ENCODE measurements around the gene ASGR2.

The ASGR2 gene

DNA sequence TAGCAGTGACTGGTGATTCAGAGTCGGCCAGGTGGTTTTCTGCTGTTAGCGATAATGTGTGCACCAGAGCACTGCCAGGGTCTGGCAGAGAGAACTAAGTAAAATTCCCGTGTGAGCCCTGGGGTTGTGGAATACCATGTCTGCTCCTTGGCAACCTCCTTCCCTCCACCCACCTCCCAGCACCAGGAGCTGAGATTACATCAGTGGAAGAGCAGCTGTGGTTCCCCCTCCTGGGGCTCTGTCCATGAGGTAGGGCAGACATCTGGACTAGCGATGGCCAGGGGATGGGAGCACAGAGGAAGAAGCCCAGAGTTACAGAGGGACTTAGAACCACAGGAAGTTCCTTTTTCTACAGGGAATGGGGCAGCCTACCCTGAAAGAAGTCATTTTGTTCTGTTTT, 50.4 kb downstream of the ASGR2 start:
- H3K36me3 ChIP-seq (ENCODE audit: control insufficient read depth, insufficient read depth, low read length): no peaks in the 10 kb centered on the region
- H3K27me3 ChIP-seq (ENCODE audit: control insufficient read depth, insufficient read depth, low read length): no peaks in the 10 kb centered on the region
- no peaks in the 10 kb centered on the region for H3K4me1 ChIP-seq (ENCODE audit: control insufficient read depth, insufficient read depth, low read length)
- H3K4me3 ChIP-seq (ENCODE audit: low read length): no peak overlapping the region
- H3K9me3 ChIP-seq (ENCODE audit: control insufficient read depth, insufficient read depth, low read length): no peaks in the 10 kb centered on the region
- WGBS (ENCODE audit: insufficient coverage, insufficient read length): no CpG with 5 or more reads among the region's 4 CpGs
- H3K27ac ChIP-seq (ENCODE audit: low read length): no peak overlapping the region
- DNase-seq (ENCODE audit: low read depth, low spot score): no peak

- no peak for DNase-seq (ENCODE audit: low read depth, low spot score)
- Histone ChIP-seq H3K4me1 (ENCODE audit: control insufficient read depth, insufficient read depth, low read length) (no peaks in the 10 kb centered on the region), H3K36me3 (ENCODE audit: control insufficient read depth, insufficient read depth, low read length) (no peaks in the 10 kb centered on the region), H3K27me3 (ENCODE audit: control insufficient read depth, insufficient read depth, low read length) (no peaks in the 10 kb centered on the region), H3K27ac (ENCODE audit: low read length) (no peak overlapping the region), H3K9me3 (ENCODE audit: control insufficient read depth, insufficient read depth, low read length) (no peaks in the 10 kb centered on the region), H3K4me3 (ENCODE audit: low read length) (no peak overlapping the region)
- no CpG with 5 or more reads among the region's 6 CpGs for WGBS (ENCODE audit: insufficient coverage, insufficient read length)
Observed at GRCh38 chr17:7063518-7064094, 51.0 kb downstream of the ASGR2 start.

DNA sequence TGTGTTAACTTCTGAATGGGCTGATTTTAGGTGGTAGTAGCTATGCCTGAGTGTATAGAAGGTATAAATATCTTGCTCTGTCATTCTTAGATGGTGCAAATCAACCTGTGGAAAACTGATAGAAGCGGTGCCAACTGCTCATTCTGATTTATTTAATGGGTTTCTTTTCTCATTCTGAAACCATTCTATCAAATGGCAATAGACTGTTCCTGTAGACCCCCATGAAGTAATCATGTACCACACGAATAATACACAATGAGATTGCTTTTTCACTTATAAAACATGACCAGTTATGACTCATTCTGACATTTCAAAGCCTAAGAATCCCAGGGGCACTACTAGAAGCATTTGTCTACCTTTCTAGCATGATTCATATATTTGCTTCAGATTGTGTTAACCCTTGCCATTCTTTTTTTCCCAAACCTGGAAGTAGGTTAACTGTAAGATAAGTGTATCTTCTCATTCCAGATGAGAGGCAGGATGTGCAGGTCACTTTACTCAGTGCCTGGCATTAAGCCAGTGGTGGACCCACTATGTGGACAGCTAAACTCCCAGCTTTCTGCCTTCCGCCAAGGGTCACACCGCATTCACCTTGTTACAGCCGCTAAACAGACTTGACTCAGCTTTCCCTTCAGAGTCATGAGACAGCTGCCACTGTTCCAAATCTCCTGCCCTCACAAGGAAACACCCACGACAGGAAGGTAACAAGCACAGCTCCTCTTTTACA, 54.3 kb downstream of the ASGR2 start:
- no peaks in the 10 kb centered on the region for H3K27me3 ChIP-seq (ENCODE audit: control insufficient read depth, insufficient read depth, low read length)
- no peak overlapping the region for H3K4me3 ChIP-seq (ENCODE audit: low read length)
- no peak overlapping the region for H3K27ac ChIP-seq (ENCODE audit: low read length)
- no peaks in the 10 kb centered on the region for H3K9me3 ChIP-seq (ENCODE audit: control insufficient read depth, insufficient read depth, low read length)
- no CpG with 5 or more reads among the region's 6 CpGs for WGBS (ENCODE audit: insufficient coverage, insufficient read length)
- no peaks in the 10 kb centered on the region for H3K36me3 ChIP-seq (ENCODE audit: control insufficient read depth, insufficient read depth, low read length)
- no peak for DNase-seq (ENCODE audit: low read depth, low spot score)
- H3K4me1 ChIP-seq (ENCODE audit: control insufficient read depth, insufficient read depth, low read length): no peaks in the 10 kb centered on the region

- no peak for DNase-seq (ENCODE audit: low read depth, low spot score)
- H3K36me3 ChIP-seq (ENCODE audit: control insufficient read depth, insufficient read depth, low read length): no peaks in the 10 kb centered on the region
- no CpG with 5 or more reads among the region's 7 CpGs for whole genome bisulfite sequencing (ENCODE audit: insufficient coverage, insufficient read length)
- H3K4me3 ChIP-seq (ENCODE audit: low read length): no peak overlapping the region
- no peaks in the 10 kb centered on the region for H3K27me3 ChIP-seq (ENCODE audit: control insufficient read depth, insufficient read depth, low read length)
- H3K4me1 ChIP-seq (ENCODE audit: control insufficient read depth, insufficient read depth, low read length): no peaks in the 10 kb centered on the region
- no peaks in the 10 kb centered on the region for H3K9me3 ChIP-seq (ENCODE audit: control insufficient read depth, insufficient read depth, low read length)
- H3K27ac ChIP-seq (ENCODE audit: low read length): no peak overlapping the region
Observed at GRCh38 chr17:7058831-7059447, 55.7 kb downstream of the ASGR2 start.

- H3K27ac ChIP-seq (ENCODE audit: low read length): no peak overlapping the region
- no peaks in the 10 kb centered on the region for H3K4me1 ChIP-seq (ENCODE audit: control insufficient read depth, insufficient read depth, low read length)
- H3K27me3 ChIP-seq (ENCODE audit: control insufficient read depth, insufficient read depth, low read length): no peaks in the 10 kb centered on the region
- no peak for DNase-seq (ENCODE audit: low read depth, low spot score)
- no peaks in the 10 kb centered on the region for H3K9me3 ChIP-seq (ENCODE audit: control insufficient read depth, insufficient read depth, low read length)
- no peaks in the 10 kb centered on the region for H3K36me3 ChIP-seq (ENCODE audit: control insufficient read depth, insufficient read depth, low read length)
- H3K4me3 ChIP-seq (ENCODE audit: low read length): no peak overlapping the region
- no CpG with 5 or more reads among the region's 4 CpGs for WGBS (ENCODE audit: insufficient coverage, insufficient read length)
Observed at GRCh38 chr17:7056386-7056785, 58.2 kb downstream of the ASGR2 start.
